GM13976 (cell line): Measurements from ENCODE around the gene CAMK1D.

ENCODE experiments used
- DNase-seq: peaks from one replicate; pipeline ENCODE4 v3.0.0; 2012; ENCODE audit warnings: low spot score
- CTCF ChIP-seq: IDR thresholded peaks from 2 replicates; pipeline ENCODE4 v1.5.1; 2012; ENCODE audit warnings: borderline replicate concordance, mild to moderate bottlenecking; ENCODE audit not compliant: insufficient read depth; ENCODE audit errors: extremely low read depth, missing control alignments, control extremely low read depth
- in situ Hi-C: fragments of 300-500 bp; cut with MboI; formaldehyde crosslinking; loops from one replicate; pipeline ENCODE4 v1.12.0; 2022; ENCODE audit warnings: low sequenced_read_pairs, mixed read lengths, inconsistent platforms; ENCODE audit not compliant: unreplicated experiment

CAMK1D gene

GRCh38 chr10:12372846-12373245, 23.5 kb downstream of the CAMK1D start:
- in situ Hi-C loops = no loop called here
- no peak for DNase-seq
- no peak for TF ChIP-seq CTCF

GRCh38 chr10:12375076-12375504, 25.7 kb downstream of the CAMK1D start:
- in situ Hi-C loops = no loop called here
- no peak for TF ChIP-seq CTCF
- DNase-seq = no peak

GRCh38 chr10:12376211-12376610, 26.9 kb downstream of the CAMK1D start:
- DNase-seq = no peak
- no peak for TF ChIP-seq CTCF

GRCh38 chr10:12377658-12378290, 28.4 kb downstream of the CAMK1D start:
- no peak for DNase-seq
- TF ChIP-seq CTCF = no peak
- in situ Hi-C loops = no loop called here

More at GRCh38 chr10:12376211-12376610, 26.9 kb downstream of the CAMK1D start:
- in situ Hi-C loops = no loop called here

- in situ Hi-C loops = no loop called here
- no peak for TF ChIP-seq CTCF
- no peak for DNase-seq
Observed at GRCh38 chr10:12380999-12381398, 31.7 kb downstream of the CAMK1D start.

DNA sequence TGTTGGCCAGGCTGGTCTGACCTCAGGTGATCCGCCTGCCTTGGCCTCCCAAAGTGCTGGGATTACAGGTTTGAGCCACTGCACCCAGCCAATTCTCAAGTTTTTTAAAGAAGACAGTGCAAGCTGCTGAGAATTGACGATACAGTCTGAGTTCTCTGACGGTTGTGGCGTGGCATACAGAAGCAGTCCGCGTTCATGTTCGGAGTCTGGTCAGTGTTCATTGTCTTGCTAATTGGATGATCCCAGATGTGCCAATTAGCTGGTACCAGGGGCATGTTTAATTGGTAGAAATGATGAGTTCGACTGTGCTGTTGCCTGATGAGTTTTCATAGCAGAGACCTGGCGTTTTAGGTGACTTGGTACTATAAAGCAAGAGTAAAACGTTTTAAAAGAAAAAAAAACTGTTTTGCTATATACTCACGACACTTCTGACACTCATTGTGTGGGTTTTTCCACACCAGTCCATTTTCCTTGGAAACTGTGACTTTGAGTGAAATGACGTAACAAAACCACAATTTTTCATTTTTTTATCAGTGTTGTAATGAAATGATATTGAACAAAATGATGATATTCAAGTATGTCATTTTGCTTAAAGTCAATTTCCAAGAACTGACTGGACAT, 32.3 kb downstream of the CAMK1D start:
- no peak for DNase-seq
- TF ChIP-seq CTCF = no peak
- in situ Hi-C loops = no loop called here
